Sciatic nerve (tissue), 2 donors: ENCODE data around the gene IFI27L2. TPM values are rescaled to one million over a fixed set of nuclear protein-coding genes. Genes with fewer than 3 reads are reported as not detected.

Experiments used
- ATAC-seq: fragments of 200-7000 bp; cut with Tn5 transposase; one replicate; pipeline ENCODE4 v1.9.1; 2020; ENCODE audit warnings: mild to moderate bottlenecking, moderate library complexity
- DNase-seq: peaks from one replicate; pipeline ENCODE4 v3.0.0-alpha.2; 2020; ENCODE audit warnings: low spot score
- intact Hi-C: fragments of 100-400 bp; cut with DNase I; formaldehyde crosslinking; loops from one replicate; pipeline ENCODE4 v1.14.2; 2022
- total RNA-seq: library from RNA; stranded (reverse); fragmentation: NEBNext Ultra II Directional; extraction: Animal tissue kit (Norgen Biotek cat#: 25700); gene quantifications from one replicate; pipeline ENCODE4 v1.2.1, GENCODE V29; 2021
- donor health status: DM: no; HTN: no; CAD: no.
- donor health status: DM: no; HTN: no; CAD: no.

The IFI27L2 gene
- total RNA-seq, 1 donor from 2014 or later = 85.4 TPM

GRCh38 chr14:94111276-94112095 lies 17.9 kb downstream of the IFI27L2 start:
- peak; percentile 57 for DNase-seq
- intact Hi-C loops = no loop called here

GRCh38 chr14:94110552-94111181 lies 18.7 kb downstream of the IFI27L2 start, which contains the start of gene IFI27:
Gene IFI27 (plus strand): TSS chr14:94110736.
- ATAC-seq (peak; percentile 87), DNase-seq (peak; percentile 75)
- intact Hi-C loops = no loop called here

More at GRCh38 chr14:94111276-94112095, 17.9 kb downstream of the IFI27L2 start:
- ATAC-seq = peak; percentile 2

GRCh38 chr14:94109915-94110250 lies 19.5 kb downstream of the IFI27L2 start:
- ATAC-seq = no peak

GRCh38 chr14:94104731-94105130 lies 24.7 kb downstream of the IFI27L2 start:
- DNase-seq (no peak), ATAC-seq (no peak)
- intact Hi-C loops = no loop called here

More at GRCh38 chr14:94109915-94110250, 19.5 kb downstream of the IFI27L2 start:
- peak; percentile 51 for DNase-seq
- intact Hi-C loops = no loop called here

- ATAC-seq = no peak
- no peak for DNase-seq
- intact Hi-C loops = no loop called here
Measured at GRCh38 chr14:94103554-94104150, 25.8 kb downstream of the IFI27L2 start.

- intact Hi-C loops = no loop called here
- no peak for ATAC-seq
- DNase-seq = no peak
Measured at GRCh38 chr14:94102768-94103482, 26.5 kb downstream of the IFI27L2 start.

- intact Hi-C loops = no loop called here
- DNase-seq (no peak), ATAC-seq (peak; percentile 49)
Measured at GRCh38 chr14:94101748-94102147, 27.7 kb downstream of the IFI27L2 start.

- intact Hi-C loops = no loop called here
- ATAC-seq (peak; percentile 47), DNase-seq (no peak)
Measured at GRCh38 chr14:94100847-94101246, 28.6 kb downstream of the IFI27L2 start.

- DNase-seq (no peak), ATAC-seq (no peak)
- intact Hi-C loops = no loop called here
Measured at GRCh38 chr14:94099006-94099405, 30.4 kb downstream of the IFI27L2 start.

GRCh38 chr14:94098326-94098992 lies 30.9 kb downstream of the IFI27L2 start:
- no peak for ATAC-seq
- no peak for DNase-seq
- intact Hi-C loops = no loop called here

GRCh38 chr14:94097091-94097490 lies 32.3 kb downstream of the IFI27L2 start:
- intact Hi-C loops = no loop called here
- ATAC-seq = no peak
- DNase-seq = no peak

- DNase-seq = no peak
- no peak for ATAC-seq
- intact Hi-C loops = no loop called here
Measured at GRCh38 chr14:94093418-94093817, 36.0 kb downstream of the IFI27L2 start.

- DNase-seq (no peak), ATAC-seq (no peak)
- intact Hi-C loops = no loop called here
Measured at GRCh38 chr14:94089479-94089878, 39.9 kb downstream of the IFI27L2 start.

- intact Hi-C loops = no loop called here
- no peak for ATAC-seq
- DNase-seq = no peak
Measured at GRCh38 chr14:94088516-94088915, 40.9 kb downstream of the IFI27L2 start.

- DNase-seq = no peak
- intact Hi-C loops = no loop called here
- ATAC-seq = no peak
Measured at GRCh38 chr14:94087891-94088290, 41.5 kb downstream of the IFI27L2 start.

- ATAC-seq = peak; percentile 25
- intact Hi-C loops = no loop called here
Measured at GRCh38 chr14:94081386-94081820, 48.0 kb downstream of the IFI27L2 start.

GRCh38 chr14:94080621-94081385 lies 48.6 kb downstream of the IFI27L2 start, which contains the start of the genes DDX24 and IFI27L1:
Gene DDX24 (minus strand): TSS chr14:94081202. CDS start chr14:94079742, 1,460 bp downstream.
Gene IFI27L1 (plus strand): TSS chr14:94081310. CDS start chr14:94096938, 15,628 bp downstream.
- peak; percentile 98 for DNase-seq
- peak; percentile 100 for ATAC-seq
- intact Hi-C loops = no loop called here

More at GRCh38 chr14:94081386-94081820, 48.0 kb downstream of the IFI27L2 start:
- no peak for DNase-seq
